ENCODE results near the gene CEP83. TPM values are rescaled to one million over a fixed set of nuclear protein-coding genes. Genes with fewer than 3 reads are reported as not detected.

CEP83 gene
- total and polyA plus RNA-seq, 2 experiments from 2014 or later = 18.3 to 35.2 TPM

DNA sequence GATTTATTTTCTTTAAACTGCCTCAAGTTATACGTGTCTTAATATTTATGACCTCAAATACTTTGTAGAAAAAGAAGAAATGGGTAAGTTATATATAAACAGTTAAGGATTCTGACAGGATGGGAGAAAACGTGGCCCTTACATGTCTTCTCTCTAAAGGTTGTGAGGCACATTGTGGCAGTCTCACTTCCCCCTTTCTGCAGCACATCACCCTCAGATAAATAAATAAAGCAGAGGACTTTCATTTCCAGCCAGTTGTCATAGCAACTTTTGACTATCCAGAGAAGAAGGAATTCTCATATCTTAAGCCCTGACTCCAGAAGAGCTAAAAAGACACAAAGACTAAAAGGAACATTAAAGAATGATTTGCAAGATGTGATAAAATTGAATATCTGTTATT is 28.8 kb upstream of the CEP83 start:
- TF ChIP-seq, protein P1, sequence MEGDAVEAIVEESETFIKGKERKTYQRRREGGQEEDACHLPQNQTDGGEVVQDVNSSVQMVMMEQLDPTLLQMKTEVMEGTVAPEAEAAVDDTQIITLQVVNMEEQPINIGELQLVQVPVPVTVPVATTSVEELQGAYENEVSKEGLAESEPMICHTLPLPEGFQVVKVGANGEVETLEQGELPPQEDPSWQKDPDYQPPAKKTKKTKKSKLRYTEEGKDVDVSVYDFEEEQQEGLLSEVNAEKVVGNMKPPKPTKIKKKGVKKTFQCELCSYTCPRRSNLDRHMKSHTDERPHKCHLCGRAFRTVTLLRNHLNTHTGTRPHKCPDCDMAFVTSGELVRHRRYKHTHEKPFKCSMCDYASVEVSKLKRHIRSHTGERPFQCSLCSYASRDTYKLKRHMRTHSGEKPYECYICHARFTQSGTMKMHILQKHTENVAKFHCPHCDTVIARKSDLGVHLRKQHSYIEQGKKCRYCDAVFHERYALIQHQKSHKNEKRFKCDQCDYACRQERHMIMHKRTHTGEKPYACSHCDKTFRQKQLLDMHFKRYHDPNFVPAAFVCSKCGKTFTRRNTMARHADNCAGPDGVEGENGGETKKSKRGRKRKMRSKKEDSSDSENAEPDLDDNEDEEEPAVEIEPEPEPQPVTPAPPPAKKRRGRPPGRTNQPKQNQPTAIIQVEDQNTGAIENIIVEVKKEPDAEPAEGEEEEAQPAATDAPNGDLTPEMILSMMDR (IDR thresholded peaks at IDR 0.05; ENCODE audit: low read depth, low read length) = no peak
- Histone ChIP-seq H3K9me3 (ENCODE audit: low read depth) (no peaks in the 10 kb centered on the region), H3K4me1 (ENCODE audit: low read depth) (no peaks in the 10 kb centered on the region), H3K4me3 (no peak overlapping the region), H3K36me3 (no peaks in the 10 kb centered on the region), H3K27me3 (no peaks in the 10 kb centered on the region), H3K27ac (no peak overlapping the region)
- no peak for DNase-seq (ENCODE audit: low read depth in 1 of 2, low spot score in 1 of 2)

DNA sequence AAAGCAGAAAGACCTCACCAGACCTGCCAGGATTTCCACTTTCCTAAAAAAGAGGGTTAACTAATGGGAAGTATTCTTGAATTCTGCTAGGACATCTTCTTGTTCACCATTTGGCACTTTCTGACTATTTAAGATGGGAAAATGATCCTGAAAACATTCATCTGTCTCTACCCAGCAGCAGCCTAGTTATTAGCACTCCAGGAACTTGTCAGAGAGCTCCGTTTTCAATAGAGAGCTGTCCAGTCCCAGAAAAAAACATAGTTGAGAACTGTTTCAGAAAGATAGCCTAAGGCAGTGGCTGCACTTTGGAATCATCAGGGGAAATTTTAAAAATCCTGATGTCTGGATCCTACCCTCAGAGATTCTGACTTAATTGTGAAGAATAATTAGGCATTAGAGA is 22.1 kb upstream of the CEP83 start:
- no peak overlapping the region for H3K4me3 ChIP-seq
- no peaks in the 10 kb centered on the region for H3K36me3 ChIP-seq
- no peaks in the 10 kb centered on the region for H3K4me1 ChIP-seq (ENCODE audit: low read depth)
- H3K27ac ChIP-seq = no peak overlapping the region
- TF ChIP-seq, protein P1 (IDR thresholded peaks at IDR 0.05; ENCODE audit: low read depth, low read length) = no peak
- no peaks in the 10 kb centered on the region for H3K27me3 ChIP-seq
- no peaks in the 10 kb centered on the region for H3K9me3 ChIP-seq (ENCODE audit: low read depth)
- DNase-seq (ENCODE audit: low read depth in 1 of 2, low spot score in 1 of 2) = peak in 1 of 2 donors; percentile 9

DNA sequence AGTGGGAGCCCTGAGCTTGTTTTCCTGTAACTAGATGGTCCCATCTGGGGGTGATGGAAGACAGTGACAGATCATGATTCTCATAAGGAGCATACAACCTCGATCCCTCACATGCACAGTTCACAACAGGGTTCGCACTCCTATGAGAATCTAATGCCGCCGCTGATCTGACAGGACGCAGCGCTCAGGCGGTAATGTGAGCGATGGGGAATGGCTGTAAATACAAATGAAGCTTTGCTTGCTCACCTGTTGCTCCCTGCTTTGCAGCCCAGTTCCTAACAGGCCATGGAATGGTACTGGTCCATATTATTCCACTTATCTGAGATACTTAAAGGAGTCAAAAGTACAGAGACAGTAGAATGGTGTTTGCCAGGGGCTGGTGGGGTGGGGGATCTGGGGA is 9.9 kb upstream of the CEP83 start:
- Histone ChIP-seq H3K27ac (no peak overlapping the region), H3K4me3 (no peak overlapping the region), H3K36me3 (no peaks in the 10 kb centered on the region), H3K4me1 (ENCODE audit: low read depth) (no peaks in the 10 kb centered on the region), H3K27me3 (no peaks in the 10 kb centered on the region), H3K9me3 (ENCODE audit: low read depth) (no peaks in the 10 kb centered on the region)
- TF ChIP-seq, protein P1 (IDR thresholded peaks at IDR 0.05; ENCODE audit: low read depth, low read length) = no peak
- no peak for DNase-seq (ENCODE audit: low read depth in 1 of 2, low spot score in 1 of 2)

DNA sequence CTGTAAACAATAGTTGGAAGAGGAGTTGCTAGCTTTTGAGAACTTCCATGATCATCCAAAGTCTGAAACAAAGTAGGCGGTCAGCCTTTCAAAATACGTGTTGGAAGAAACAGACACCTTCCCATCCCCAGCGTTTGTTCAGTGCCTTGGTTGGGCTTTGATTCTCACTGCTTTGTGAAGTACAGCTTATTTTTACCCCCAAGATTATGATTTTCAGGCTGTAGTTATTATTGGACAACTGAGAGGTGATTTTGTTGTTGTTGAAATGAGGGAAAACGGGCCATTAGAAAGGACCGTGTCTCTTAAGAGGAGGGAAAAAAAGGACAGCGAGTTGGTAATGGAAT is 921 bp upstream of the CEP83 start:
- H3K9me3 ChIP-seq (ENCODE audit: low read depth) = no peaks in the 10 kb centered on the region
- H3K27ac ChIP-seq = peak overlapping the region; percentile 68
- H3K36me3 ChIP-seq = no peaks in the 10 kb centered on the region
- H3K4me3 ChIP-seq = peak overlapping the region; percentile 77
- no peak for DNase-seq (ENCODE audit: low read depth in 1 of 2, low spot score in 1 of 2)
- TF ChIP-seq, protein P1 (IDR thresholded peaks at IDR 0.05; ENCODE audit: low read depth, low read length) = no peak
- H3K4me1 ChIP-seq (ENCODE audit: low read depth) = no peaks in the 10 kb centered on the region
- H3K27me3 ChIP-seq = no peaks in the 10 kb centered on the region

DNA sequence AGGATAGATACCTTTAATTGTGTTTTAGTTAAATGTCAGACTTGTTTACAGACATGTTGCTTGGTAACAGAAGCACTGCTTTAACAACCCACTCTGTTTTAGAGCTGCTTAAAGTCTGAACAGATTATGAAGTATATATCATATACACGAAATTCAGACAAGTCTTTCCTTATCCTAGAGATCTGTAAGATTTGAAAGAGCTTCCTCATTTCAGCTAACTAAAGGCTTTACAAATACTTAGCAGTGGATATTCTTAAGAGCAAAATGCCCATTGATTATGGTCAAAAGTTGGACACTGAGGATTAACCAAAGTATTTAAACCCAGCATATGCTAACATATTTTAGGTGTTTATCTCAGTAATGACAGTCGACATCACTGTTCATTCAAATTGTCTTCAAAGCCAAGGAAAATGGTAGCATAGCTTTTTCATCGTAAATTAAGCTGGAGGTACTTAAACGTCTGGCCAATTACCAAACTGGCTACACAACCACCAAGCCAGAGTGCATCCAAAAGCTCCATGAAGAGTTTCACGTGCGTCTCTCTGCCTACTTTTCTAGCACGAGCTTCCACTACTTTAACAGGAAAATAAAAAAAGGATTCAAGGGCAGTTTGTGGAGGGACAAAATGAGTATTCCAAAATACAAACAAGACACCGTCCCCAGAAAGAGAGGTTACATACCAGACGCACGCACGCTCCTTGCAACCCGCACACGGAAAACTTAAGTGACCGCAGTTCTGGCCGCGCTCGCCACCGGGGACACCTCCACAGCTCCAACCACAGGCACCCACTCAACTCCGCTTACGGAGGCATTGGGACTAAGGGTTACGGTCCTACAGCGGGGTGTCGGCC is 565 bp downstream of the CEP83 start:
- TF ChIP-seq, protein P1 (IDR thresholded peaks at IDR 0.05; ENCODE audit: low read depth, low read length) = no peak
- H3K27ac ChIP-seq = peak overlapping the region; percentile 68
- H3K36me3 ChIP-seq = no peaks in the 10 kb centered on the region
- peak overlapping the region; percentile 77 for H3K4me3 ChIP-seq
- no peaks in the 10 kb centered on the region for H3K9me3 ChIP-seq (ENCODE audit: low read depth)
- no peaks in the 10 kb centered on the region for H3K27me3 ChIP-seq
- H3K4me1 ChIP-seq (ENCODE audit: low read depth) = no peaks in the 10 kb centered on the region
- DNase-seq (ENCODE audit: low read depth in 1 of 2, low spot score in 1 of 2) = peak; percentile 50 to 55
